K562 (cell line): ENCODE measurements around the gene MKS1. TPM values are rescaled to one million over a fixed set of nuclear protein-coding genes. Genes with fewer than 3 reads are reported as not detected.

Source experiments
- ATF3 ChIP-seq, 2 experiments: fragments of 450-650 bp in 1 of 2; sonication (generic) in 1 of 2; formaldehyde crosslinking in 1 of 2; IDR thresholded peaks in 1 of 2; conservative IDR thresholded peaks in 1 of 2; 2 replicates each; pipeline versions ENCODE4 v1.6.1 to v1.8.1; 2016 to 2023; ENCODE audit warnings: mild to moderate bottlenecking in 2 of 2, moderate library complexity in 2 of 2, inconsistent platforms in 1 of 2, missing genetic modification reagents in 1 of 2
- BRF1 ChIP-seq: IDR thresholded peaks from 3 replicates; pipeline ENCODE4 v1.6.1; 2011; ENCODE audit warnings: borderline replicate concordance, mild to moderate bottlenecking; ENCODE audit not compliant: insufficient read length; ENCODE audit errors: extremely low read depth
- DPF2 ChIP-seq: fragments of 450-650 bp; IDR thresholded peaks from 2 replicates; pipeline ENCODE4 v1.6.1; 2016
- FIP1L1 ChIP-seq: fragments of 200-400 bp; formaldehyde crosslinking; IDR thresholded peaks from 2 replicates; pipeline ENCODE4 v1.6.1; 2018; ENCODE audit warnings: mild to moderate bottlenecking, low read depth, low read length; ENCODE audit not compliant: poor library complexity, severe bottlenecking
- GABPB2 ChIP-seq: fragments of 250-450 bp; sonication (Bioruptor Pico); conservative IDR thresholded peaks from 2 replicates; pipeline ENCODE4 v1.5.1; 2021; ENCODE audit warnings: mild to moderate bottlenecking
- GTF3C2 ChIP-seq: IDR thresholded peaks from 3 replicates; pipeline ENCODE4 v1.6.1; 2011; ENCODE audit warnings: borderline replicate concordance, mild to moderate bottlenecking, moderate library complexity; ENCODE audit not compliant: insufficient read length; ENCODE audit errors: extremely low read depth
- KDM1A ChIP-seq, 2 experiments: fragments of 450-650 bp; IDR thresholded peaks; 2 replicates each; pipeline ENCODE4 v1.6.1; 2016; ENCODE audit warnings: mild to moderate bottlenecking in 2 of 2
- KHSRP ChIP-seq: fragments of 450-650 bp; IDR thresholded peaks from 2 replicates; pipeline ENCODE4 v1.6.1; 2017
- MYNN ChIP-seq, 2 experiments: sonication (generic); formaldehyde crosslinking in 1 of 2; IDR thresholded peaks; 2 replicates each; pipeline versions ENCODE4 v1.5.0 to v1.6.1; 2016 to 2020; ENCODE audit warnings: antibody characterized with exemption in 1 of 2, missing genetic modification reagents in 1 of 2
- NCOR1 ChIP-seq: fragments of 450-650 bp; IDR thresholded peaks from 2 replicates; pipeline ENCODE4 v1.6.1; 2016; ENCODE audit warnings: mild to moderate bottlenecking, moderate library complexity
- POLR2B ChIP-seq: fragments of 450-650 bp; IDR thresholded peaks from 2 replicates; pipeline ENCODE4 v1.6.1; 2018; ENCODE audit warnings: low read depth; ENCODE audit not compliant: partially characterized antibody
- SIX5 ChIP-seq, 2 experiments: IDR thresholded peaks; 2 replicates each; pipeline ENCODE4 v1.6.1; 2011; ENCODE audit warnings: low read length in 2 of 2, borderline replicate concordance in 1 of 2, low read depth in 1 of 2, mild to moderate bottlenecking in 1 of 2, moderate library complexity in 1 of 2; ENCODE audit not compliant: insufficient read depth in 1 of 2
- SOX6 ChIP-seq: fragments of 450-650 bp; IDR thresholded peaks from 2 replicates; pipeline ENCODE4 v1.6.1; 2014; ENCODE audit warnings: mild to moderate bottlenecking
- ZNF318 ChIP-seq, 2 experiments: fragments of 450-650 bp; IDR thresholded peaks; 2 replicates each; pipeline ENCODE4 v1.6.1; 2016; ENCODE audit warnings: mild to moderate bottlenecking in 2 of 2, borderline replicate concordance in 1 of 2, low read depth in 1 of 2, moderate library complexity in 1 of 2
- ZNF354B ChIP-seq: fragments of 250-450 bp; sonication (Bioruptor Pico); IDR thresholded peaks from 2 replicates; pipeline ENCODE4 v1.4.0; 2020
- ZNF583 ChIP-seq: fragments of 250-450 bp; sonication (Bioruptor Pico); IDR thresholded peaks from 2 replicates; pipeline ENCODE4 v1.4.0; 2020
- ZSCAN29 ChIP-seq: fragments of 450-650 bp; IDR thresholded peaks from 2 replicates; pipeline ENCODE4 v1.6.1; 2017
- polyA plus RNA-seq, 8 experiments: library from polyadenylated mRNA; depleted of rRNA in 4 of 8; stranded (reverse) in 5 of 8; unstranded in 3 of 8; fragments of >200 nt; fragmentation: Nextera tagmentation in 2 of 8; fragmentation: Illumina TruSeq in 1 of 8; extraction: Ambion mirVana in 2 of 8; extraction: Trizol in 1 of 8; gene quantifications; 2 replicates each; pipeline versions ENCODE4 v1.2.1 to v1.2.3, GENCODE V29; 2011 to 2014; ENCODE audit warnings: inconsistent platforms in 1 of 8, missing spikeins in 1 of 8
- total RNA-seq, 7 experiments: library from RNA; depleted of rRNA in 6 of 7; stranded (reverse); fragments of >200 nt in 6 of 7; fragmentation: Illumina TruSeq in 2 of 7; extraction: Trizol in 2 of 7; gene quantifications; 2 replicates each; pipeline versions ENCODE4 v1.2.1 to v1.2.3, GENCODE V29; 2011 to 2021; ENCODE audit warnings: low replicate concordance in 1 of 7

The MKS1 gene
- total and polyA plus RNA-seq, 9 of the 15 experiments (the other 6 are each of a cell fraction or from before 2014, with no cell fraction given), result 16.3 to 31.0 (median 25.9) TPM

GRCh38 chr17:58232707-58233156, 13.7 kb upstream of the MKS1 start (continued):
- TF ChIP-seq ZNF318 (IDR thresholded peaks at IDR 0.05; ENCODE audit: borderline replicate concordance in 1 of 2, low read depth in 1 of 2) (no peak), SOX6 (peak; percentile 28; the same call in 1 of the 2 replicates), MYNN (IDR thresholded peaks at IDR 0.05) (no peak), MYNN (CRISPR knock-in tag; IDR thresholded peaks at IDR 0.05) (no peak), KHSRP (no peak), FIP1L1 (no peak), DPF2 (peak; percentile 26; the same call in 1 of the 2 replicates), GTF3C2 (no peak), POLR2B (no peak), GABPB2 (CRISPR knock-in tag) (no peak), KDM1A (IDR thresholded peaks at IDR 0.05) (peak in 1 of 2 experiments; percentile 14; a peak in 1 of 4 replicates), NCOR1 (no peak), ZNF354B (CRISPR knock-in tag) (no peak), SIX5 (IDR thresholded peaks at IDR 0.05; ENCODE audit: borderline replicate concordance in 1 of 2, insufficient read depth in 1 of 2, low read depth in 1 of 2, low read length in 2 of 2) (no peak), ZNF583 (CRISPR knock-in tag) (no peak), ATF3 (IDR thresholded peaks at IDR 0.05) (peak; percentile 36; the same call in 1 of the 2 replicates), ATF3 (CRISPR knock-in tag; conservative IDR thresholded peaks at IDR 0.05) (no peak), BRF1 (no peak), ZSCAN29 (no peak)
